Amniotic stem cell (primary cell): ENCODE results near the gene ASTN2.

Source experiments
- DNase-seq: peaks from one replicate; lab custom pipeline; 2025; lab: John Stamatoyannopoulos, UW

The ASTN2 gene

GRCh38 chr9:116627433-116627832 lies 787.4 kb downstream of the ASTN2 start:
- no peak for DNase-seq

GRCh38 chr9:116626762-116627161 lies 788.1 kb downstream of the ASTN2 start:
- DNase-seq = no peak

DNA sequence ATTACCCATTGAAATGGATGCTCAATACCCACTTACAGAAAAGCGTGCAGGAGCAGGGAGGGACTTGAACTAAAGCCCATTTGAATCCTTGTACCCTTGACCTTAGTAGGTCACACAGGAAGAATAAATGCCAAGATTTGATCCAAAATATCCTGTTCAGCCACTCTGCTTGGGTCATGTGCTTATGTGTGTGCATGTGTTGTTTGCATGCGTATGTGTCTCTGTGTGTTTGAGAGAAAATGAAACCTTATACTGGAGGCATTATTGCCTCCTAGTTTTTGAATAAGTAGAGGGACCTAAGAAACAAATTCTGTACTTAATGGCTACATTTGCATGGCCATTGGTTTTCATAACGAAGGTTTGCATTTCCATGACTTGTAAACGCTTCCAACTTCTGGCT lies 791.1 kb downstream of the ASTN2 start:
- DNase-seq = no peak

GRCh38 chr9:116617389-116617788 lies 797.5 kb downstream of the ASTN2 start:
- DNase-seq = no peak

DNA sequence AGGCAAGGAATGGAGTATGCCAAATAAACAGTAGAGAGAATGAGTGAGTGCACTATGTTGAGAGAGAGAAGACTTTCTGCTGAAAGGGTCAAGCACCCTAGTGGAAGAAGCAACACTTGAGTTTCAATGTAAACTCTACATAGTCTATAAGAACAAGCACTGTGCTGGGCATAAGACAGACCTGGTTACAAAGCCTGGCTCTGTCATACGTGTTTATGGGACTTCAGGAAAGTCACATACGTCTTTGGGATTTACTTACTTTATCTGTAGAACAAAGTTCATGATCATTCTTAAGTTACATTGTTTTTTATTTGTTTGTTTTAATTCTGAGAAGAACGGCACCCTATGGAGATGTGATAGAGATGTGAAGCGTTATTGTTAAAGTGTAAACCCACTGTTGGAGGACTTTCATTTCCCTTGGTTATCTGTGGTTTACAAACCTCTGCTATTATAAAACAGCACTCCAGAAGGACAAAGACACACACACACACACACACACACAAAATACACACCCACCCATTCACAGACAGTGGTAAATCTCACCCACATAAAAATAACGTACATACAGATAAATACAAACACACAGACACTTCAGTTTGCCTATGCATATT lies 798.4 kb downstream of the ASTN2 start:
- no peak for DNase-seq

GRCh38 chr9:116608064-116608463 lies 806.8 kb downstream of the ASTN2 start:
- DNase-seq = no peak

DNA sequence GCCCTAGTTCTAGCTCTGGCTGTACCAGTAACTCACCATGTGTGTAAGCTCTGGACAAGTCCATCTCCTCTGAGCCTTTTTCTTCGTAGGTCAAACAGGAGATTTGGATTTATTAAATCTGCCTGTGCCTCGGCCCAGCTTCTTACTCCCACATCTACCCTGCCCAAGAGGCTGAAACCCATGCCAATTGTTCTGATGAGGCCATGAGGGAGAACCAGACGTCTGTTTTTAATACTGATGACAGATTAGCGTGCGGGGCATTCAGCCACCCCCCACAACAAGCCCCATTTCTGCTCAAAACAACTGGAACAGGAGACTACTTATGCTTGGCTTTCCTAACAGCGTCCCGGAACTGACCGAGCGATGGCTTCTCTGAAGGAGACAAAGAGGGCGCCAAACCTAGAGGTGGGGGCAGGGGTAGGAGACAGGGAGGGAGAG lies 808.9 kb downstream of the ASTN2 start:
- DNase-seq = no peak

DNA sequence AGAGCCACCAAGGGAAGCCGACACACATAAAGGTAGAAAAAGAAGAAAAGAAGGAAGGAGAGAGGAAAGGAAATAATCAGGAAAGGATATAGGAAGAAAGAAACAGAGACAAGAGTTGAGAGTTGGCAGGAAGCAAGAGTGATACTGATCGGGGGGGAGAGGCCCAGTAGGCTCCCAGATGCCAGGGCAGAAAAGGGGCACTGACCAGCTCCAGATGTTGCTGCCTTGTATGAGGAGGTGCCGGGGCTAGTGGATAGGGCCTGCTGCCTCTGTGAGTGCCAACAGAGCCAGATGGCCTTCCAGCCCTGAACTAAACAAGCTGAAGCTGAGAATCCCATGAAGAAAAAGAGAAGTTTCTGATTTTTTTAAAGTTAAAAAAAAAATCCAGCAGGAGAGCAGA lies 809.8 kb downstream of the ASTN2 start:
- DNase-seq = no peak

- no peak for DNase-seq
Observed at GRCh38 chr9:116604251-116604650, 810.6 kb downstream of the ASTN2 start.

DNA sequence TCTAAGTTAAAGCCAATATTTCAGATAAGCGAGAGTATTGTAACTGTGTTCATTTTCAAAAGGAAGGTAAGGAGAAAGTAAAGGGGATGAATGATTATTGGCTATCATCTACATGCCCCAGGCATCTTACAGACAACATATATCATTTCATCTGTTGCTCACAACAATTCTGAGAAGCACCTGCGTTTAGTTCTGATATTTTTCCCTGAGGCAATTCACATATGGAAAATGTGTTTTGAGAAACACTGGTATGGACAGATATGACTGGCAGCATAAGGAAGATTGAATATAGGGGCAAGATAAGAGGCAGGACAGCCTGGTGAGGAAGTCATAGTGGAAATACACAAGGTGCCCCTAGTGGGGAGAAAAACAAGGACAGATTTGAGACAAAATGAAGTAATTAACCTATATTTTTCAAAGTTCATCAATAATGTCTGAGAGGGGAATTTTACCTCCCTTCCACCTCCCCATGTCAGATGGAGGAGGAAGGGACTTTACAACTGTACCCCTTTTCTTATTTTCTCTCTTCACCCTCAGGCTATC lies 815.4 kb downstream of the ASTN2 start:
- no peak for DNase-seq

- no peak for DNase-seq
Observed at GRCh38 chr9:116596646-116597045, 818.2 kb downstream of the ASTN2 start.

DNA sequence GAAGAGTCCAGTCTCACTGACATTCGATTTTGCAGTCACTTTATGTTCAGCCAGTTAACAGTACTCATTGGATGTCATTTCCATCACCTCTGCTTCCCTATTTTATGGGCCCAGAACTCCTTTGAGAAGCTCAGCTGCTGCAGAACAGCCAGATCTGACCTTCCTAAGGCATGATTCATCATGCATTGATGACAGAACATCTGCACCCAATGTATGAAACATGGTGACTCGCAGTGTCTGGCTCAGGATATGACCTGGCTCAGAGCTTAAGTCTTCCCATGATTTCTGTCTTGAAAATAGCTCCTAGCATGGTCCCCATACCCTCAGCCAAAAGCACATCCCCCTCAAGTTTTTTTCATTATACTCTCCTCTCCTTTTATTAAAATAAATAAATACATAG lies 820.3 kb downstream of the ASTN2 start:
- peak; percentile 35 for DNase-seq

DNA sequence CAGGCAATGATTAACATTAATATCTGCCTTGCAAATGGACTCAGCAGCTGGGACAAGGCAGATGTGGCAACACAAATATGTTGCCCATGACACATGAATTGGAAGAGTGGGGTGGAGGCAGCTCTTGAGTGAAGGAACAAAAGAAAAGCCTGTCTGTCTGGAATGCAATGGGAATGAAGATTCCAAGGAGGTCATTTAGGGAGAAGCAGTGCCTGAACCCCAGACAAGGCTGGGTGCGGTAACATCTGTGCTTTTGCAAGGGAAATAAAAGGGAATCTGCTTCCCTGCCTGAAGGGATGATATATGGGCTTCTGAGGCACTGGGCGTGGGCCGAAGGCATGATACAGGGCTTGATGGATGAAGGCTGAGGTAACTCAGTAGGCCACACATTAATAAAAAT lies 821.9 kb downstream of the ASTN2 start:
- no peak for DNase-seq

- no peak for DNase-seq
Observed at GRCh38 chr9:116589392-116590354, 825.2 kb downstream of the ASTN2 start.

GRCh38 chr9:116587919-116588318 lies 826.9 kb downstream of the ASTN2 start:
- DNase-seq = no peak

DNA sequence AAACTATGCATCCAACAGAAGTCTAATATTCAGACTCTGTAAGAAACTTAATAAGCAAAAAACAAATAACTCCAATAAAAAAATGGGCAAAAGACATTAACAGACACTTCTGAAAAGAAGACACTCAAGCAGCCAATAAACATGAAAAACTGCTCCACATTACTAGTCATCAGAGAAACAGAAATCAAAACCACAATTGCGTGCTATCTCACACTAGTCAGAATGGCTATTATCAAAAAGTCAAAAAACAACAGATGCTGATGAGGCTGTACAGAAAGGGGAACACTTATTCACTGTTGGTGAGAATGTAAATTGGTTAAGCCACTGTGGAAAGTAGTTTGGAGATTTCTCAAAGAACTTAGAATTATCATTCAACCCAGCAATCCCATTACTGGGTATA lies 829.0 kb downstream of the ASTN2 start:
- no peak for DNase-seq

DNA sequence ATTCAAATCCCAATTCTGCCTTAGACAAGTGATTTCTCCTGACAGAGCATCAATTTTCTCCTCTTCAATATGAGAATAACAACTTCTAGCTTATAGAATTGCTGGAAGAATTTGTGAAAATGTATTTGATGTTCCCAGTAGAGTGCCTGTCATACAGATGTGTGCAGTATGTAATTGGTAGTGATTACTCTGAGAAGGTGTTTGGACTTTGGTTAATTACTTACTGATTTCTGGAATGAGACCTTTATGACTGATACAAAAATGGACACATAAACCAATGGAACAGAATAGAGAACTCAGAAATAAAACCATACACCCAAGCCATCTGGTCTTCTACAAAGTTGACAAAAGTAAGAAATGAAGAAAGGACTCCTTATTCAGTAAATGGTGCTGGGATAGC lies 829.7 kb downstream of the ASTN2 start:
- DNase-seq = no peak

- DNase-seq = no peak
Observed at GRCh38 chr9:116580853-116581252, 834.0 kb downstream of the ASTN2 start.

DNA sequence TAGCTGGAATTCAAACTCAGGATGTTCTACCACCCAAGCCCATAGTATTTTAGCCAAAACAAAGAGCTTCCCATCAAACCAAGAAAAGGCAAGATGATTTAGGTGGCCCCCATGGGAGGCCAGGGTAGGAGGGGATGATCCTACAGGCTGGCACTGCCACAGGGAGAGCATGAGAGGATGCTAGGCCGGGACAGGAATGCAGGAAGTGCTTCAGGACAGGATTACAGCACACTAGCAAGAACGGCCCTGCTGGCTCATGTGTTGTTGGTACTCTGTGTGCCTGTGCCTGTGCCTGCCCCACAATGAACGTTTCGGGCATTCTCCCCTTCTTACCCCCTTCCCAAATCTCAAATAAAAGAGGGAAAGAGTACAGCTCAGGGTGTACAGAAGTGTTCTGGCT lies 838.5 kb downstream of the ASTN2 start:
- no peak for DNase-seq

DNA sequence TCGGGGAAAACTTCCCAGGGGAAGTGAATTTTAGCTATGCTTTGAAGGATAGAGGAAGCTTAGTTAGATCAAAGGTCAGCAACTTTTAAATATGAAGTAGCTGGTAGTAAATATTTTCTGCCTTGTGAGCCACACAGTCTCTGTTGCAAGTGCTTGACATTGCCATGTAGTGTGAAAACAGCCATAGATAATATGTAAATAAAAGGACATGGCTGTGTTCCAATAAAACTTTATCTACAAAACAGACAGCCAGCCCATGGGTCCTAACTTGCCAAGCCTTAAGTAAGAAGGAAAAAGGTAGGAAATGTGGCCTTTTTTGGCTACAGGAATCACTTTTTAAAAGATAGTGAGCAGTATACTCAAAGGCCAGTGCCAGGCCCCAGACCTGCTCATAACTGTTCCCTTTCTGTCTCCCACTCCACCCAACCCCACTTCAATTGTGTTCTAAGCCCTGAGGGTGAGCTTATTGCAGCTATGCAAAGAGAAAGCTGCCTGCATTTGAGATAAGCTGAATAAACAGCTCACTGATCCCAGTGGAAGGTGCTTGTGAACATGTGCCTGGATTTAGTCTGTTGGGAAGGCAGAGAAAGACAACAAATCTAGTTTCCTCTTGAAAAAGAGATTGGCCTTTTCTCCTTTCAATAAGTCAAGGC lies 840.7 kb downstream of the ASTN2 start:
- no peak for DNase-seq

- peak; percentile 10 for DNase-seq
Observed at GRCh38 chr9:116572095-116572748, 842.6 kb downstream of the ASTN2 start.

DNA sequence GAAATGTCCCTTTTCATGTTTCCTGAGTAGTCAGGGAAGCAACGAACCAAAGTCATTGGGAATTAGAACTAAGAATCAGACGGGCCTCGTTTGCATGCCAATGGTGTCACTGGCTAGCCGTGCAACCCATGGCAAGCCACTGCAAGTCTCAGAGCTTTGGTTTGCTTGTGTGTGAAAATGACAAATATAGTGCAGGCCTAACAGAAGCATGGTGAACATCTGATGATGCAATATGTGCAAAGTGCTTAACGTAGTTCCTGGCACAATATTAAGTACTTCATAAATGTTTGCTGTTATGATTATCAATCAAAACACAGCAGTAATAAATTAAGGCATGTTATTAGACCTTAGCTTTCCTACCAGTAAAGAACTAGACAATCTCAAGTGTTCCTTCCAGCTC lies 845.7 kb downstream of the ASTN2 start:
- DNase-seq = no peak
